HepG2 (cell line): ENCODE data around the gene SLC2A11. TPM values are rescaled to one million over a fixed set of nuclear protein-coding genes. Genes with fewer than 3 reads are reported as not detected.
A peak's percentile ranks its signal among the peaks of the same experiment; 100 is the strongest.

Experiments
- FOSL1 ChIP-seq: sonication (generic); formaldehyde crosslinking; IDR thresholded peaks from 2 replicates; pipeline ENCODE4 v1.9.0; 2021; ENCODE audit warnings: missing genetic modification reagents, borderline replicate concordance
- GATAD1 ChIP-seq: IDR thresholded peaks from 2 replicates; pipeline ENCODE4 v1.6.1; 2016; ENCODE audit warnings: missing genetic modification reagents, missing compliant biosample characterization
- KDM5A ChIP-seq: fragments of 200-600 bp; sonication (generic); IDR thresholded peaks from 2 replicates; pipeline ENCODE4 v1.7.0; 2018; ENCODE audit warnings: antibody characterized with exemption, mild to moderate bottlenecking, low read length, borderline replicate concordance
- KDM5B ChIP-seq: sonication (generic); formaldehyde crosslinking; IDR thresholded peaks from 2 replicates; pipeline ENCODE4 v1.4.0; 2020; ENCODE audit warnings: missing genetic modification reagents, mild to moderate bottlenecking, borderline replicate concordance
- KLF13 ChIP-seq: sonication (generic); formaldehyde crosslinking; IDR thresholded peaks from 2 replicates; pipeline ENCODE4 v1.4.0; 2020; ENCODE audit warnings: mild to moderate bottlenecking, missing genetic modification reagents
- KLF15 ChIP-seq: sonication (generic); formaldehyde crosslinking; IDR thresholded peaks from 2 replicates; pipeline ENCODE4 v1.8.1; 2023; ENCODE audit warnings: borderline replicate concordance, mild to moderate bottlenecking, inconsistent platforms, missing genetic modification reagents, mixed read lengths
- MAFG ChIP-seq: sonication (generic); formaldehyde crosslinking; IDR thresholded peaks from 2 replicates; pipeline ENCODE4 v1.5.1; 2020; ENCODE audit warnings: mild to moderate bottlenecking, missing genetic modification reagents
- MAZ ChIP-seq, 2 experiments: sonication (generic) in 1 of 2; formaldehyde crosslinking in 1 of 2; IDR thresholded peaks; 2 replicates each; pipeline versions ENCODE4 v1.5.0 to v1.6.1; 2012 to 2020; ENCODE audit warnings: low read depth in 2 of 2, mild to moderate bottlenecking in 2 of 2, borderline replicate concordance in 1 of 2, improper control_type of control experiment in 1 of 2, low read length in 1 of 2, missing genetic modification reagents in 1 of 2, moderate library complexity in 1 of 2
- PRDM10 ChIP-seq: sonication (generic); formaldehyde crosslinking; IDR thresholded peaks from 2 replicates; pipeline ENCODE4 v1.4.0; 2020; ENCODE audit warnings: low read depth, missing genetic modification reagents
- RARA ChIP-seq: IDR thresholded peaks from 2 replicates; pipeline ENCODE4 v1.6.1; 2016; ENCODE audit warnings: missing genetic modification reagents, missing compliant biosample characterization
- RBM39 ChIP-seq: fragments of 200-400 bp; formaldehyde crosslinking; IDR thresholded peaks from one replicate; pipeline ENCODE4 v1.6.1; 2018; ENCODE audit warnings: antibody characterized with exemption, mild to moderate bottlenecking, low read depth, low read length; ENCODE audit not compliant: poor library complexity, severe bottlenecking
- YY1 ChIP-seq: IDR thresholded peaks from 2 replicates; pipeline ENCODE4 v1.6.1; 2011; ENCODE audit warnings: low read length, low read depth, moderate library complexity, mild to moderate bottlenecking; ENCODE audit not compliant: insufficient read depth, insufficient replicate concordance
- ZBTB42 ChIP-seq: sonication (generic); formaldehyde crosslinking; IDR thresholded peaks from 2 replicates; pipeline ENCODE4 v1.5.0; 2020; ENCODE audit warnings: mild to moderate bottlenecking, missing genetic modification reagents
- ZNF136 ChIP-seq: sonication (generic); formaldehyde crosslinking; IDR thresholded peaks from 2 replicates; pipeline ENCODE4 v1.8.1; 2022; ENCODE audit warnings: low read depth, mild to moderate bottlenecking, moderate library complexity, missing genetic modification reagents
- ZNF232 ChIP-seq: sonication (generic); formaldehyde crosslinking; IDR thresholded peaks from 2 replicates; pipeline ENCODE4 v1.4.0; 2020; ENCODE audit warnings: missing genetic modification reagents, borderline replicate concordance
- ZNF331 ChIP-seq: sonication (generic); formaldehyde crosslinking; IDR thresholded peaks from 2 replicates; pipeline ENCODE4 v1.4.0; 2020; ENCODE audit warnings: missing genetic modification reagents
- ZNF343 ChIP-seq: sonication (generic); formaldehyde crosslinking; IDR thresholded peaks from 2 replicates; pipeline ENCODE4 v1.4.0; 2020; ENCODE audit warnings: mild to moderate bottlenecking, missing genetic modification reagents
- ZNF563 ChIP-seq: sonication (generic); formaldehyde crosslinking; IDR thresholded peaks from 2 replicates; pipeline ENCODE4 v1.8.0; 2022; ENCODE audit warnings: mild to moderate bottlenecking, moderate library complexity, missing genetic modification reagents
- ZNF790 ChIP-seq: sonication (generic); formaldehyde crosslinking; IDR thresholded peaks from 2 replicates; pipeline ENCODE4 v1.8.0; 2022; ENCODE audit warnings: missing genetic modification reagents, mild to moderate bottlenecking, borderline replicate concordance
- polyA plus RNA-seq, 8 experiments: library from polyadenylated mRNA; depleted of rRNA in 3 of 8; stranded (reverse) in 7 of 8; unstranded in 1 of 8; fragments of >200 nt; fragmentation: Illumina TruSeq in 4 of 8; extraction: Trizol in 4 of 8; gene quantifications; 2 replicates each; pipeline versions ENCODE4 v1.2.1 to v1.2.3, GENCODE V29; 2011 to 2016; ENCODE audit warnings: low read depth in 4 of 8, missing spikeins in 1 of 8, mixed read lengths in 1 of 8; ENCODE audit not compliant: insufficient read depth in 1 of 8
- total RNA-seq, 5 experiments: library from RNA; depleted of rRNA; stranded (reverse); fragments of >200 nt; fragmentation: Illumina TruSeq; extraction: Trizol; gene quantifications; 2 replicates each; pipeline ENCODE4 v1.2.3, GENCODE V29; 2016; ENCODE audit warnings: low read depth in 1 of 5
- TF ChIP-seq, protein P1 (sequence below): sonication (generic); formaldehyde crosslinking; IDR thresholded peaks from 2 replicates; pipeline ENCODE4 v1.5.0; 2020; ENCODE audit warnings: mild to moderate bottlenecking, low read depth, missing genetic modification reagents, borderline replicate concordance
- TF ChIP-seq, protein P2 (sequence below): sonication (generic); formaldehyde crosslinking; conservative IDR thresholded peaks from 2 replicates; pipeline ENCODE4 v1.8.0; 2022; ENCODE audit warnings: mild to moderate bottlenecking, moderate library complexity, missing genetic modification reagents

The SLC2A11 gene
- total and polyA plus RNA-seq, 2 of the 13 experiments (the other 11 are each of a cell fraction or from before 2014, with no cell fraction given), result 15.2 to 15.4 TPM

GRCh38 chr22:23894710-23895598, 37.3 kb downstream of the SLC2A11 start (continued):
- TF ChIP-seq FOSL1 (CRISPR knock-in tag) (no peak), ZNF790 (CRISPR knock-in tag) (0 out of 2 replicates have a peak, but pooled peaks have one; percentile 8), YY1 (peak; percentile 9), ZNF331 (CRISPR knock-in tag) (no peak), RARA (peak; percentile 5; the same call in 1 of the 2 replicates), ZNF563 (CRISPR knock-in tag) (no peak), ZNF232 (peak; percentile 78; the same call in 1 of the 2 replicates), KDM5A (peak; percentile 72; the same call in 1 of the 2 replicates), MAZ (IDR thresholded peaks at IDR 0.05; ENCODE audit: borderline replicate concordance, low read depth, low read length) (peak; percentile 43; the same call in 1 of the 2 replicates), MAZ (CRISPR knock-in tag; IDR thresholded peaks at IDR 0.05; ENCODE audit: low read depth) (0 out of 2 replicates have a peak, but pooled peaks have one; percentile 58), ZBTB42 (CRISPR knock-in tag) (no peak), KDM5B (CRISPR knock-in tag) (peak; percentile 75; the same call in 1 of the 2 replicates), PRDM10 (CRISPR knock-in tag) (no peak), ZNF343 (CRISPR knock-in tag) (peak; percentile 28; the same call in 1 of the 2 replicates), GATAD1 (CRISPR knock-in tag) (peak; percentile 38), KLF13 (CRISPR knock-in tag) (peak; percentile 53; the same call in 1 of the 2 replicates), RBM39 (no peak), MAFG (no peak), ZNF136 (0 out of 2 replicates have a peak, but pooled peaks have one; percentile 22), KLF15 (0 out of 2 replicates have a peak, but pooled peaks have one; percentile 15)
- TF ChIP-seq, protein P1, sequence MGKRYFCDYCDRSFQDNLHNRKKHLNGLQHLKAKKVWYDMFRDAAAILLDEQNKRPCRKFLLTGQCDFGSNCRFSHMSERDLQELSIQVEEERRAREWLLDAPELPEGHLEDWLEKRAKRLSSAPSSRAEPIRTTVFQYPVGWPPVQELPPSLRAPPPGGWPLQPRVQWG (CRISPR knock-in tag), result no peak; the same call in 1 of the 2 replicates
- TF ChIP-seq, protein P2, sequence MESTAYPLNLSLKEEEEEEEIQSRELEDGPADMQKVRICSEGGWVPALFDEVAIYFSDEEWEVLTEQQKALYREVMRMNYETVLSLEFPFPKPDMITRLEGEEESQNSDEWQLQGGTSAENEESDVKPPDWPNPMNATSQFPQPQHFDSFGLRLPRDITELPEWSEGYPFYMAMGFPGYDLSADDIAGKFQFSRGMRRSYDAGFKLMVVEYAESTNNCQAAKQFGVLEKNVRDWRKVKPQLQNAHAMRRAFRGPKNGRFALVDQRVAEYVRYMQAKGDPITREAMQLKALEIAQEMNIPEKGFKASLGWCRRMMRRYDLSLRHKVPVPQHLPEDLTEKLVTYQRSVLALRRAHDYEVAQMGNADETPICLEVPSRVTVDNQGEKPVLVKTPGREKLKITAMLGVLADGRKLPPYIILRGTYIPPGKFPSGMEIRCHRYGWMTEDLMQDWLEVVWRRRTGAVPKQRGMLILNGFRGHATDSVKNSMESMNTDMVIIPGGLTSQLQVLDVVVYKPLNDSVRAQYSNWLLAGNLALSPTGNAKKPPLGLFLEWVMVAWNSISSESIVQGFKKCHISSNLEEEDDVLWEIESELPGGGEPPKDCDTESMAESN, result peak; percentile 50
